HuH-7.5 (cell line): ENCODE results near the gene SH3PXD2B.
A peak's percentile ranks its signal among the peaks of the same experiment; 100 is the strongest.
"Not testable (repeated sequence)": the region's sequence is repeated elsewhere in the genome, so short reads cannot be mapped to it uniquely, and the experiment has no call there.

Experiments
- DNase-seq: peaks from one replicate; pipeline ENCODE4 v3.0.0; 2011; ENCODE audit warnings: low spot score

Gene SH3PXD2B

GRCh38 chr5:172294831-172295230, 159.5 kb downstream of the SH3PXD2B start:
- no peak for DNase-seq

DNA sequence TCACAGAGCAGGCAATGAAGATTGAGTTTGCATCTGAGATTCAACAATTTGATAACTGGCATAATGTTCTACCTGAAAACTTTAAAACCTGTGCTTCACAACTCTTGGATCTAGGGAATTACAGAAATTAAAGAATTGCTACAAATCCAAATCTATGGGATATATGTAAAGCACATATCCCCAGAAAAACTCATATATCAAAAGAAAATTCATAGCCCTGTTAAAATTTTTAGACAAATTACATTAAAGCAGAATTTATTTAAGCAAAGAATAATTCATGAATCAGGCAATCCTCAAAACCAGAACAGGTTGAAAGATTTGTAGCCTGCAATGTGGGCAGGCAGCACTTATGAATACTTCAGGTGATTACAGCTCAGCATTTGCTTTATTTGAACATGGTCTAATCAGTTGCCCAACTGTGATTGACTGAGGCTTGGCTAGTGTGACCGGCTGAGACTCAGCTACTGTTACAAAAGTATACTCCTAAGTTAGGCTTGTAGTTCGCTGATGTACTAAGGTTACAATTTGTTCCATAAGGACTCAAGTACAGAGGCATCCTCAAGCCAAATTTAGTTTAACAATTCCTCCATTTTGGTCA, 160.5 kb downstream of the SH3PXD2B start:
- DNase-seq: no peak

DNA sequence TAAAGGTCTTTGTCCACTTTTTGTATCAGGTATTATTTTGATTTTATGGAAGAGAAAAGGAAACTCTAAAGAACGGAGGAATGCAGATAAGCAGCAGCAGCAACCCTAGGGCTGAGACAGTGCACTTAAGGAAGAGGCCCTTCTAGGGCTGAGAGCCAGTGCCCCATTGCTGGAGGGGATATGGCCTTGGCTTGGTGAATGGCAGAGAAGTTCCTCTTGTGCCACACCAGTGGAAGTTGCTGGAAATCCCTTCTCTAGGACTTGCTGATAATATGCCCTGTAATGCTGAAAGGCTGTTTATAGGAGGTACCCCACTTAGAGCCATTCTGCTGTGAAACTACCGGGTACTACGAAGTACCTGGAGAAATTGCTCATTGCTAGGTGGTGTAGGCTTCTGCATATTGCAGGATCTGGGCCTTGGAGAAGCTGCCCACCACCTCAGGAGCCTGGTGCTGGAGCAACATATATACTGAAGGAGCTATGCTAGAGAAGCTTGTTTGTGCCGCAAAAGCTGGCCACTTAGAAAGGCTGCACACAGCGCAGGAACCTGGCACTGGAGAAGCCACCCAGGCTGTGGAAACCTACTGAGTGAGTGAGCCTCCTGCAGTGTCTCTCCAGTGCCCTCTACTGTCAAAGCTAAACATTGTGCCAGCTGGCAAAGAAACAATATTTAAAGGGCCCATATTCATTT, 161.1 kb downstream of the SH3PXD2B start:
- DNase-seq: peak; percentile 62

- not testable (repeated sequence) for DNase-seq
Observed at GRCh38 chr5:172291837-172292236, 162.5 kb downstream of the SH3PXD2B start.

GRCh38 chr5:172288465-172288864, 165.9 kb downstream of the SH3PXD2B start:
- DNase-seq: no peak

GRCh38 chr5:172287140-172287539, 167.2 kb downstream of the SH3PXD2B start:
- not testable (repeated sequence) for DNase-seq

GRCh38 chr5:172285226-172286143, 168.8 kb downstream of the SH3PXD2B start:
- no peak for DNase-seq

- no peak for DNase-seq
Observed at GRCh38 chr5:172284611-172284980, 169.7 kb downstream of the SH3PXD2B start.

GRCh38 chr5:172283862-172284610, 170.3 kb downstream of the SH3PXD2B start:
- peak; percentile 92 for DNase-seq

GRCh38 chr5:172283020-172283861, 171.1 kb downstream of the SH3PXD2B start, which contains the start of gene UBTD2:
TSS of gene UBTD2 (minus strand) at chr5:172283764. CDS start at chr5:172283665, 99 bp downstream.
- DNase-seq: peak; percentile 86

- DNase-seq: no peak
Observed at GRCh38 chr5:172282272-172283019, 171.9 kb downstream of the SH3PXD2B start.

GRCh38 chr5:172281346-172281745, 173.0 kb downstream of the SH3PXD2B start:
- DNase-seq: no peak

DNA sequence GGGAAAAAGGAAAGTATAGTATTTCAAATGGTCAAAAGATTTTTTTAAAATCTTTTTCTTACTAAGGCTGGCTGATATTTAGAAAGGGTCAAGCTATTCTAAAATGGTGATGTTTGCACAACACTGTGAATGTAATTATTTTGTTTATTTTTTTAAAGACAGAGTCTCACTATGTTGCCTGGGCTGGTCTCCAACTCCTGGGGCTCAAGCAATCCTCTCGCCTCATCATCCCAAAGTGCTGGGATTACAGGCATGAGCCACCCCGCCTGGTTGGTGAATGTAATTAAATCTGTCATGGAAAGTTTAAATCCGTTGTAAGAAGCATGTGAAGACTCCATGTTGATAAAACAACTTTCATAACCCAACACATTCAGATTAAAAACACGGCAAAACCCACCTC, 173.4 kb downstream of the SH3PXD2B start:
- DNase-seq: no peak

- DNase-seq: no peak
Observed at GRCh38 chr5:172280317-172280716, 174.0 kb downstream of the SH3PXD2B start.

GRCh38 chr5:172278356-172278755, 176.0 kb downstream of the SH3PXD2B start:
- DNase-seq: no peak

DNA sequence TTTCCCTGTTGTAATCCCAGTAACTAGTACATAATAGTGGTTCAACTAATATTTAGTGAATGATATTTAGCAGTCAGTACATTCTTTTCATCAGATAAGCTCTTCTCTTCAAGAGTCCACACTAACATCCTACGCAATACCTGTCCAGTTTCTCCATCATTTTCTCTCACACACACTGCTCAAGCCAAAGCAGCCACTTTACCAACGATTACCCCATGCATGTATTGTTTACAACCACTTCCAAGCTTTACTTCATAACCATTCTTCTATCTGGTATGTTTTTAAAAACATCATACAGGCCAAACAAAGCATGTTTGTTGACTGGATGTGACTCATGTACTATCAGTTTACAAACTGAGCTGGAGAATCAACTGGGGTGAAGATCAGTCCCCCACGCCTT, 178.1 kb downstream of the SH3PXD2B start:
- DNase-seq: no peak
